Glutamatergic neuron (in vitro differentiated cells): Measurements from ENCODE around the gene NTF4. TPM values are rescaled to one million over a fixed set of nuclear protein-coding genes. Genes with fewer than 3 reads are reported as not detected.
A peak's percentile ranks its signal among the peaks of the same experiment; 100 is the strongest.
"Not testable (repeated sequence)": the region's sequence is repeated elsewhere in the genome, so short reads cannot be mapped to it uniquely, and the experiment has no call there.

Source experiments
- DNase-seq: peaks from one replicate; pipeline ENCODE4 v3.0.0; 2022
- H3K27ac Mint-ChIP-seq: one replicate; pipeline ENCODE4 v1.8.0; 2020; ENCODE audit warnings: mild to moderate bottlenecking, mixed read lengths, inconsistent platforms; ENCODE audit not compliant: unreplicated experiment
- H3K27me3 Mint-ChIP-seq: one replicate; pipeline ENCODE4 v1.8.0; 2020; ENCODE audit warnings: mild to moderate bottlenecking, moderate library complexity, mixed read lengths, inconsistent platforms; ENCODE audit not compliant: unreplicated experiment
- H3K36me3 Mint-ChIP-seq: one replicate; pipeline ENCODE4 v1.8.0; 2020; ENCODE audit warnings: mild to moderate bottlenecking, mixed read lengths, inconsistent platforms; ENCODE audit not compliant: unreplicated experiment
- H3K4me1 Mint-ChIP-seq: one replicate; pipeline ENCODE4 v1.8.0; 2020; ENCODE audit warnings: mild to moderate bottlenecking, low read depth, mixed read lengths, inconsistent platforms; ENCODE audit not compliant: unreplicated experiment
- H3K4me3 Mint-ChIP-seq: one replicate; pipeline ENCODE4 v1.8.0; 2020; ENCODE audit warnings: mild to moderate bottlenecking, mixed read lengths, inconsistent platforms; ENCODE audit not compliant: unreplicated experiment
- H3K9me3 Mint-ChIP-seq: one replicate; pipeline ENCODE4 v1.8.0; 2020; ENCODE audit warnings: mild to moderate bottlenecking, moderate library complexity, mixed read lengths, inconsistent platforms; ENCODE audit not compliant: unreplicated experiment
- CTCF ChIP-seq: fragments of 200-600 bp; sonication (generic); IDR thresholded peaks from one replicate; pipeline ENCODE4 v1.5.0; 2021; ENCODE audit not compliant: partially characterized antibody, unreplicated experiment
- total RNA-seq: library from RNA; stranded (reverse); fragmentation: NEBNext Ultra II Directional; extraction: Animal tissue kit (Norgen Biotek cat#: 25700); gene quantifications from one replicate; pipeline ENCODE4 v1.2.1, GENCODE V29; 2021; ENCODE audit not compliant: unreplicated experiment

NTF4 gene
- total RNA-seq, 1 donor from 2014 or later: not detected

GRCh38 chr19:49022116-49022515 lies 42.5 kb downstream of the NTF4 start:
- H3K36me3 Mint-ChIP-seq: no peaks in the 10 kb centered on the region
- no peak overlapping the region for H3K27ac Mint-ChIP-seq
- no peak for TF ChIP-seq CTCF
- DNase-seq: no peak
- peaks cover 11% of the 10 kb centered on the region for H3K27me3 Mint-ChIP-seq
- H3K4me1 Mint-ChIP-seq: no peaks in the 10 kb centered on the region
- no peak overlapping the region for H3K4me3 Mint-ChIP-seq
- no peaks in the 10 kb centered on the region for H3K9me3 Mint-ChIP-seq

- no peak for DNase-seq
- no peaks in the 10 kb centered on the region for H3K9me3 Mint-ChIP-seq
- TF ChIP-seq CTCF: no peak
- no peaks in the 10 kb centered on the region for H3K4me1 Mint-ChIP-seq
- H3K36me3 Mint-ChIP-seq: no peaks in the 10 kb centered on the region
- peaks cover 11% of the 10 kb centered on the region for H3K27me3 Mint-ChIP-seq
- H3K27ac Mint-ChIP-seq: peak overlapping the region; percentile 9
- H3K4me3 Mint-ChIP-seq: no peak overlapping the region
These were observed 43.4 kb downstream of the NTF4 start for GRCh38 chr19:49020931-49021895.

GRCh38 chr19:49020342-49020741 lies 44.3 kb downstream of the NTF4 start:
- Mint-ChIP-seq H3K27ac (no peak overlapping the region), H3K36me3 (no peaks in the 10 kb centered on the region), H3K4me3 (no peak overlapping the region), H3K9me3 (no peaks in the 10 kb centered on the region), H3K4me1 (no peaks in the 10 kb centered on the region), H3K27me3 (peaks cover 11% of the 10 kb centered on the region)
- TF ChIP-seq CTCF: no peak
- no peak for DNase-seq

GRCh38 chr19:49019242-49019932 lies 45.2 kb downstream of the NTF4 start:
- Mint-ChIP-seq H3K27me3 (peaks cover 11% of the 10 kb centered on the region), H3K4me3 (peak overlapping the region; percentile 61), H3K4me1 (no peaks in the 10 kb centered on the region), H3K36me3 (no peaks in the 10 kb centered on the region), H3K9me3 (no peaks in the 10 kb centered on the region), H3K27ac (no peak overlapping the region)
- DNase-seq: peak; percentile 52
- TF ChIP-seq CTCF: no peak

- Mint-ChIP-seq H3K4me3 (peak overlapping the region; percentile 61), H3K27me3 (peaks cover 11% of the 10 kb centered on the region)
- H3K27ac Mint-ChIP-seq, H3K9me3 Mint-ChIP-seq, DNase-seq, H3K36me3 Mint-ChIP-seq, H3K4me1 Mint-ChIP-seq: not testable (repeated sequence)
These were observed 46.0 kb downstream of the NTF4 start for GRCh38 chr19:49018388-49019241.
